ENCODE data around the gene ENG. TPM values are rescaled to one million over a fixed set of nuclear protein-coding genes. Genes with fewer than 3 reads are reported as not detected.

ENG gene
- total RNA-seq, 1 experiment from 2014 or later, result 47.5 TPM

GRCh38 chr9:127815512-127816361 is 38.7 kb downstream of the ENG start:
- no peak for DNase-seq (ENCODE audit: low read depth)

- DNase-seq (ENCODE audit: low read depth), result no peak
These were observed 39.6 kb downstream of the ENG start for GRCh38 chr9:127814619-127815511.

- DNase-seq (ENCODE audit: low read depth), result no peak
These were observed 40.7 kb downstream of the ENG start for GRCh38 chr9:127813686-127814226.

GRCh38 chr9:127812936-127813675 is 41.4 kb downstream of the ENG start:
- DNase-seq (ENCODE audit: low read depth), result no peak

- no peak for DNase-seq (ENCODE audit: low read depth)
These were observed 42.4 kb downstream of the ENG start for GRCh38 chr9:127812011-127812410.

GRCh38 chr9:127810378-127811187 is 43.9 kb downstream of the ENG start:
- no peak for DNase-seq (ENCODE audit: low read depth)

GRCh38 chr9:127809540-127810377 is 44.7 kb downstream of the ENG start:
- no peak for DNase-seq (ENCODE audit: low read depth)

GRCh38 chr9:127809002-127809539 is 45.4 kb downstream of the ENG start:
- DNase-seq (ENCODE audit: low read depth), result no peak

- DNase-seq (ENCODE audit: low read depth), result no peak
These were observed 46.0 kb downstream of the ENG start for GRCh38 chr9:127808347-127809001.

GRCh38 chr9:127806871-127807270 is 47.6 kb downstream of the ENG start:
- no peak for DNase-seq (ENCODE audit: low read depth)

GRCh38 chr9:127805620-127806019 is 48.8 kb downstream of the ENG start:
- no peak for DNase-seq (ENCODE audit: low read depth)

GRCh38 chr9:127803507-127804352 is 50.7 kb downstream of the ENG start:
- peak; percentile 68 for DNase-seq (ENCODE audit: low read depth)

- DNase-seq (ENCODE audit: low read depth), result peak; percentile 89
These were observed 51.6 kb downstream of the ENG start, which contains the start of gene FPGS for GRCh38 chr9:127802576-127803443. Gene FPGS (plus strand): TSS chr9:127802882. CDS start chr9:127802925, 43 bp downstream.

- DNase-seq (ENCODE audit: low read depth), result no peak
These were observed 52.4 kb downstream of the ENG start for GRCh38 chr9:127801955-127802575.

GRCh38 chr9:127796852-127797370 is 57.5 kb downstream of the ENG start:
- DNase-seq (ENCODE audit: low read depth), result no peak

GRCh38 chr9:127796225-127796813 is 58.1 kb downstream of the ENG start:
- DNase-seq (ENCODE audit: low read depth), result peak; percentile 65

All from LHCN-M2 (cell line).